NT2/D1 (cell line): Measurements from ENCODE around the gene TRIM8.

Source experiments
- SUZ12 ChIP-seq: IDR thresholded peaks from 2 replicates; pipeline ENCODE4 v1.6.1; 2011; ENCODE audit not compliant: insufficient read length, insufficient read depth; ENCODE audit errors: extremely low read depth
- YY1 ChIP-seq: IDR thresholded peaks from 2 replicates; pipeline ENCODE4 v1.6.1; 2011; ENCODE audit not compliant: insufficient read length, insufficient read depth
- ZNF274 ChIP-seq: IDR thresholded peaks from 2 replicates; pipeline ENCODE4 v1.6.1; 2011; ENCODE audit warnings: mild to moderate bottlenecking, low read depth, low read length

DNA sequence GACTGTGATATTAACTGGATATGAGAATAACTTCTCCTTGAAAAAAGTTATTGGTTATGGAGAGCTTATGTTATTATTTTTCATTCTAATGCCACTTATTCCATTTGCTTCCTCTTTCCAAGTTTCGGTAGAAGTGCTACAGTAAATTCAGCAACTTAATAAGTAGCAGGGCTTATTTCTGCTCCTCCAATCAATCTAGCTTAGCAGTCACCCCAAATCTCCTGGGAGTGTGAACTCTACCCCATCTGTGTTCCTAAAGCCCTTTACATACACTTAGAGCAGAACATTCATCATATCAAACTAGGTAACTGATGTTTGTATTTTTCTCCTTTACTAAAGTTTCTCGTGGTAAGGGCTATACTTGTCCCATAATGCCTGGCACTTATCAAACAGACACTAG, 61.3 kb downstream of the TRIM8 start:
- TF ChIP-seq YY1 (no peak), ZNF274 (no peak), SUZ12 (no peak)
